Right ventricle myocardium superior (tissue), 1 donor: ENCODE measurements around the gene LIF. TPM values are rescaled to one million over a fixed set of nuclear protein-coding genes. Genes with fewer than 3 reads are reported as not detected.

Experiments
- total RNA-seq: library from RNA; stranded (reverse); fragmentation: NEBNext Ultra II Directional; extraction: Animal tissue kit (Norgen Biotek cat#: 25700); gene quantifications from one replicate; pipeline ENCODE4 v1.2.1, GENCODE V29; 2021
- donor health status: DM: no; HTN: yes; CAD: no; lungs with severe emphysema.

The LIF gene
- total RNA-seq, 1 donor from 2014 or later = 0.54 TPM

Other genes starting within 250 kb of the LIF start
- not detected for gene HORMAD2, start 166.3 kb downstream of the LIF start, total RNA-seq
- 0.11 TPM for gene OSM, start 20.1 kb upstream of the LIF start, total RNA-seq
- 5.3 TPM for gene CASTOR1, start 42.7 kb upstream of the LIF start, total RNA-seq
- gene TBC1D10A, start 80.2 kb upstream of the LIF start, total RNA-seq = 6.5 TPM
- gene SF3A1, start 110.1 kb upstream of the LIF start, total RNA-seq = 87.7 TPM
- gene CCDC157, start 110.2 kb upstream of the LIF start, total RNA-seq = 0.51 TPM
- gene RNF215, start 140.7 kb upstream of the LIF start, total RNA-seq = 4.3 TPM
- 1.5 TPM for gene SEC14L2, start 150.3 kb upstream of the LIF start, total RNA-seq
- gene MTFP1, start 179.0 kb upstream of the LIF start, total RNA-seq = 15.1 TPM
- gene SEC14L3, start 225.3 kb upstream of the LIF start, total RNA-seq = not detected